HG02973 (cell line): ENCODE measurements around the gene DOCK1.

Experiments
- ATAC-seq: cut with Tn5 transposase; IDR thresholded peaks from one replicate; pipeline ENCODE4 v1.9.1; 2021; ENCODE audit warnings: moderate library complexity; ENCODE audit not compliant: unreplicated experiment

DOCK1 gene

DNA sequence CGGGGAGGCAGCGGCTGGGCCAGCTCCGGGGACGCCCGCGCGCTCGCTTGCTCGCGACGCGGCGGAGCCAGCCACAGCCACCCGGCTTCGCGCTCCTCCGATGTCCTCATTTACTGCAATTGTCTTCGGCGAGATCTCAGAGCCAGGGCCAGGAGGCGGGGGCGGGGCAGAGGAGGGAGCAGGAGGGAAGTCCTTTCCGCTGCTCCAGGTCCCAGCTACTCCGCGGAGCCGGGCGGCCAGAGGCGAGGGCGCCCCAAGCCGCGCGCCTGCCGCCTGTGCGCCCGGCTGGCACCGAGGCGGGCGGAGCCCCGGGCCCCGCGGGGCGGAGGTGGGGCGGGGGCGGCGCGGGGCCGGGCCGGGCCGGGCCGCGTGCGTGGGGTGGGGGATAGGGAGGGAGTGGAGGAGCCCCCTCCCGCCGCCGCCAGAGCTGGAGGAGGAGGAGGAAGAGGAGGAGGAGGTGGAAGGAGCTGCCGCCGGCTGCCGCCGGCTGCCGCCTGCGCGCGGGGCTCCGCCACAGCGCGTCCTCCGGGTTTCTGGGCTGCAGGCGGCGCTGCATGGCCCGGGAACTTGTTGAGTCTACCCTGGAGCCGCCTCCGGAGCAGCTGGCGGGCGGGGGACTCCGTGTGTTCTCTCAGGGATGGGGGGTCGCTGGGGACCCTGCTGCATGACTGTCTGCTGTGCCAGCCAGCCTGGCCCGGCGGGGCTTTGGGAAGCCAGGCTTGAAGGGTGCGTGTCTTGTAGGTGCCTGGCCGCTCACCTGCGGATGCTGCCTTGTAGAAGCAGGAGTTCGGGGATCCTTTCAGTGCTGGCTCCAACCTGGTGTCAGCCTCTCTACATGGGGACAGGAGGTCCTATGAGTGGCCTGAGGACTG, 291.3 kb downstream of the DOCK1 start, which contains the start of gene INSYN2A:
TSS of gene INSYN2A (minus strand) at position 310 of the 872 bp plus-strand sequence. CDS start 20,196 bp downstream, outside the sequence.
- no peak for ATAC-seq

DNA sequence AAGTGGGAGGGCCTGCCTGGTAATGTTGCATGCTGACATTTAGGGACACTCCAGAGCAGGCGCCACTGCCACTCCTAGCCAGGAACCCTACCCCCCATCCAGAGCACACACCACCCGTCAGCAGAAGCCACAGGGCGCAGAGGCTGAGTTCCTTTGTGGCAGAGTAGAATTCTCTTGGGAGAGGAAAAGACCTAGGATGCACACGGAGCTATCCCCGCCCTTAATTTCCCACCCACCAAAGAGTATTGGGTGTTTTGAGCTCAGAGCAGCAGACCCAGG, 291.9 kb downstream of the DOCK1 start:
- no peak for ATAC-seq

DNA sequence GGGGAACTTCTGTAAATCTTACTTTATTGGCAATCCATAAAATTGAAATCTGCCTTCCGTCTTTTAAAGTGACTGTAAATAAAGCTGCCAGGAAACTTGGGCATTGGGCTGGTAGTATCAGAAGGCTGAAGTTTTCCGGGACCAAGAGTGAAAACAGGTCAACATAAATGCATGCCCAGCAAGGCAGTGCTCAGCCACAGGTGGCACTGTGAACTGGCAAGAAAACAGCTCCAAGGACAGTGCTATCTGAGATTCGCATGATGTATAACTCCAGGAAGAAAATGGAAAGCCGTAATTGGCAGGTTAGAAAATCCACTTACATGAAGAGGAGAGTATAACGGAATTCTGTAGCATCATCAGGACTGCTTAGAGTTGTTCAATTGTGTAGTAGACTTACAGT, 293.1 kb downstream of the DOCK1 start:
- ATAC-seq: no peak

- no peak for ATAC-seq
These were observed 293.5 kb downstream of the DOCK1 start for GRCh38 chr10:127198721-127199120.

DNA sequence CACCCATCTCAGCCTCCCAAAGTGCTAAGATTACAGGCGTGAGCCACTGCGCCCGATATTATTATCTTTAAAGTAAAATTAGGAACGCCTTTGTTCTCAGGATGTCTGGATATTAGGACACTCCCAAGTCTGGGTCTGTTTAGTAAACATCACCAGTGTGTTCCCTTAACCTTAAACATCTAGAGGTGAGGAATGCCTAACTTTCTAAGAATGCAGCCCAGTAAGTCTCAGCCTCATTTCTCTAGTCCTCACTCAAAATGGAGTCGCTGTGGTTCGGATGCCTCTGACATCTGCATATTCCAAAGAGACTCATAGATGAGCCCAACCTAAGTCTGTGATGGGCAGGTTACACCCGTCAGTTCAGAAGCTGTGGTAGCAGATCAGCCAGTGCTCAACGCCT, 295.4 kb downstream of the DOCK1 start:
- ATAC-seq: no peak

GRCh38 chr10:127203067-127203466, 297.8 kb downstream of the DOCK1 start:
- no peak for ATAC-seq

- ATAC-seq: no peak
These were observed 301.9 kb downstream of the DOCK1 start for GRCh38 chr10:127207081-127207480.

DNA sequence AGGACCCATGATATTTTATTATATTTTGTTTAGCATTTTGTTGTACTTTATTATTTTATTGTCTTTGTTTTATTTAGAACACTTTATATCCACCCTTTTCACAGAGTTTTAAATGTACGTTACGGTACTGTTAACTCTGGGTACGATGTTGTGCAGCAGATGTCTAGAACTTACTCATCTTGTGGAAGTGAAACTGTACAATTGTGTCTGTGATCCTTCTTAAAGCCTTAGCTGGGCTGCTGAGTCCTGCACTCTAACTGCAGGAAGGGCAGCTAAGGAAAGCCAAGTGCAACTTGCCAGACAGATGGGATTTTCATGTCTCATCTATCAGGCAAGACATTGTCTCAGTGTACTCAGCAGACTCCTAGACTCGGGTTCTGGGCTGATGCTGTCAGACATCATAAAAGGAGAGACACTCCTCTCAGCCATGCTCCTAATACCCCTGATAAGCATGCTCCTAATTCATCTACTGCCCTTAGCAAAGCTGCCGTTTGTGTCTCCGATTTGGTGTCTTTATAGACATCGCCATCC, 305.8 kb downstream of the DOCK1 start:
- ATAC-seq: no peak

DNA sequence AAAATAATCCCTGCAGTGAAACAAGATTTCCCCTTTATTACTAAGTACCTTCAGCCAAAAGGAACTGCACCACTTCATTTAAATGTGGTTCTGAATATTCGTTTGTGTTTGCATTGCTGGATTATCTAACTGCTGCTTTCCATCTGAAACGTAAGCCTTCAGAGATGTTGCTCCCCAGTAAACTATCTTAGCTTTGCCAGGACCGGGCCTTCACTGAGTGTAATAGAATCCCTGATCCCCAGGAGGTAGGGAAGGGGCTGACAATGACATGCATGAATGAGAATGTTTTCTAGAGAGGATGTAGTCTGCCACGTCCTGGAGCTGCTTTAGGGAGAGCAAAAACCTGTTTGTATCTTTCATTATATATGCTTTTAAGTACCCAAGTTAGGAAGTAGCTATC, 310.6 kb downstream of the DOCK1 start:
- ATAC-seq: no peak

GRCh38 chr10:127216274-127216673, 311.0 kb downstream of the DOCK1 start:
- ATAC-seq: no peak

DNA sequence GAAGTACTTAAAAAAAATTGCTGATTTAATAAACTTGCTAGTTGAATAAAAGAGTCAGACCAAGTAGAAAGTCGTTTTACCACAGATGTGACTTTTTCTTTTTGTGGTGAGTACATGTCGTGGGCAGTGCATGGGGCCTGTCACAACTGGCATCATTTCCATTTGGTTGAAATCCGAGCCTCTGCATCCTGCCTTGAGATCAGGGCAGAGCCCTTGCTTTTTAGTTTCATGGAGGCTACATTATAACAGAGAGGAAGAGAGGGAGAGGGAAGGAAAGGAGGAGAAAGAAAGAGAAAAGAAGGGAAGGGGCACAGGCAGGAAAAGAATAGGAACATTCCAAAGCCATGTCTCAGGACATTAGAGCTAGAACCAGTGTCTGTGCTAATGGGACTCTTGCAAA, 311.6 kb downstream of the DOCK1 start:
- no peak for ATAC-seq

- ATAC-seq: no peak
These were observed 313.4 kb downstream of the DOCK1 start for GRCh38 chr10:127218658-127219057.

DNA sequence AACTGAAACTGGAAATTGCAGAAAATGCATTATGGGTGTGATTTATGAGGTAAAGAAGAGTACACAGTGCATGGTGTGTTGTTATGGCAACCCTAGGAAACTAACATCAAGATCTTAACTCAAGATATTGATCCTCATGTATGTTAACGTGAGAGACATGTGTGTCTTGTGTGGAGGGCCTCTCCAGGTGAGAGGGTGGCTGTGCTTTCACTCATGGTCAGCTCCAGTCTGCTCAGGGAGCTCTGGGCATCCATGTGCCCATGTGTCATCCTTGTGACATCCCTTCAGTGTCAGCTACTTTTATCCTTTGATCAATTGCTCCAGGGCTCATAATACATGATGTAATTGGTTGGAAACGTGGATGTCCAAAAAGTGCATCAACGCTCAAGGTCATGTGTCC, 316.1 kb downstream of the DOCK1 start:
- ATAC-seq: no peak

- no peak for ATAC-seq
These were observed 321.8 kb downstream of the DOCK1 start for GRCh38 chr10:127227027-127227426.

DNA sequence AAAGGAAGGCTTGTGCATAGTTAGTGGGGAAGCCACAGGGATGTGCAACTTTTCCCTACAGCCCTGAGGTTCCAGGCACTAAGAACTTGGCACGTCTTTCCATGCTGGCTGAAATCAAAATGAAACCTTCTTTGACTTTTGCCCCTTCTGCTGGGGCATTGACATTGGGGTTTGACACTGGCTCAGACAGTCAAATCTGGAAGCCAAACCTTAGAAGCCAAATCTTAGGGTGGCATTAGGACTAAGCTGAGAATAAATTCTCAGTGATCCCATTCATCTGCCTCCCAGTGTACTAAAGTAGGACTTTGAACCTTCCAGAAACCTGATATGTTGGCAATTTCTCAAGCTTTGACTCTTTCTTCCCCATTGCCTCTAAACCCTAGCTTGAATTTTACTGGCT, 322.4 kb downstream of the DOCK1 start:
- ATAC-seq: no peak

- ATAC-seq: no peak
These were observed 323.1 kb downstream of the DOCK1 start for GRCh38 chr10:127228195-127228787.

- ATAC-seq: no peak
These were observed 329.1 kb downstream of the DOCK1 start for GRCh38 chr10:127234306-127234800.

DNA sequence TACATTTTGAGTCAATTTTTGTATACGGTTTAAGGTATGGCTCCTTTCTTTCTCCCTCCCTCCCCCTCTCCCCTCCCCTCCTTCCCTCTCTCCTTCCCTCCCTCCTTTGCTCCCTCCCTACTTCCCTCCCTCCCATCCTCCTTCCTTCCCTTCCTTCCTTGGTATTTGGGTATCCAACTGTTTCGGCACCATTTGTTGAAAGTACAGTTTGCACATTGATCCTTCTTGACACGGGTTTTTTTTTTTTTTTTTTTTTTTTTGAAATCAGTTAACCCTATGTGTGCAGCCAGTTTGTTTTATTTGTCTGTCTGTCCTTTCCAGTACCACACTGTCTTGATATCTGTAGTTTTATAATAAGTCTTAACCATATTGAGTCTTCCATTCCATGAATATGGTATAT, 331.0 kb downstream of the DOCK1 start:
- ATAC-seq: no peak

- ATAC-seq: no peak
These were observed 337.7 kb downstream of the DOCK1 start for GRCh38 chr10:127242914-127243313.

DNA sequence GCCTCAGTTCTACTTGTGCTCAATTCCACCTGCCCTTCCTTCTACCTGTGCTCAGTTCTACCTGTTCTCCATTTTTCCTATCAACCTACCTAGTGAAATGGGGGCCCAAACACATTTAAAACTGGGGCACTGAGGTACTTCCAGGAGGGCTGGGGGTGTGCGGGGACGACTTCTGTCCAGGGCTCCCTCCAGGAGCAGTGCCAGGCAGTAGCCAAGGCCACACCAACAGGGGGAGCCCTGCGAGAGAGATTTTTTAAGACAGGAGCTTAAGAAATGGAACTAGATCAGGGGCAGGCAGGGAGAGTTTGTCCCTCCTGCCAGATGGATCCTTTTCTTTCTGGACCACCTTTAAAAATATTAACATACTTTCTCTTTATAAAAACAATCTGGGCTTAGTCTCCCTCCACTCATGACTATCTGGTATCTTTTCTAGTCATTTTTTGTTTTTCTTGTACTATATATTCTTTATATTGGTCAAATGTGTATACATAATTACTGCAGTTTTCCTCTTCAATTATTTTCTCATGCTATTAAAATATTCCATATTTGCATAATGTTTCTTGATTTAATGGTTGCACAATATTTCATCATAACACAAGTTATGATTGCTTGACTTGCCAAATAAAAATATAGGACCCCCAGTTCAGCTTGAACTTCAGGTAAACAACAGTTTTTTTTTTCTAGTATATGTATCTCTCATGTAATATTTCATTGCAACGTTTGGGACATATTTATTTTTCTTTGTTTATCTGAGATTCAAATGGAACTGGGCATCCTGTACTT, 338.5 kb downstream of the DOCK1 start:
- ATAC-seq: no peak

- ATAC-seq: no peak
These were observed 340.2 kb downstream of the DOCK1 start for GRCh38 chr10:127245456-127245855.
